H9 (cell line): ENCODE measurements around the gene SAC3D1. TPM values are rescaled to one million over a fixed set of nuclear protein-coding genes. Genes with fewer than 3 reads are reported as not detected.

ENCODE experiments used
- DNase-seq: peaks from one replicate; pipeline ENCODE4 v3.0.0-alpha.2; 2017
- H2AFZ ChIP-seq: one replicate; pipeline ENCODE4 v1.6.1; 2013; ENCODE audit warnings: mild to moderate bottlenecking, low read length, control low read depth, moderate library complexity
- H2AK5ac ChIP-seq: 2 replicates; pipeline ENCODE4 v1.6.1; 2013; ENCODE audit warnings: low read length, control low read depth, mixed read lengths; ENCODE audit not compliant: insufficient read length
- H2BK120ac ChIP-seq: one replicate; pipeline ENCODE4 v1.6.1; 2013; ENCODE audit warnings: low read depth, mild to moderate bottlenecking, low read length, control low read depth, inconsistent platforms; ENCODE audit not compliant: poor library complexity, severe bottlenecking
- H2BK12ac ChIP-seq: 2 replicates; pipeline ENCODE4 v1.6.1; 2013; ENCODE audit warnings: low read length, control low read depth, mixed read lengths, low read depth; ENCODE audit not compliant: insufficient read length
- H2BK15ac ChIP-seq: 2 replicates; pipeline ENCODE4 v1.6.1; 2013; ENCODE audit warnings: low read depth, low read length, control low read depth
- H2BK20ac ChIP-seq: one replicate; pipeline ENCODE4 v1.6.1; 2013; ENCODE audit warnings: low read depth, mild to moderate bottlenecking, low read length, control low read depth, inconsistent platforms; ENCODE audit not compliant: poor library complexity, severe bottlenecking
- H2BK5ac ChIP-seq: 2 replicates; pipeline ENCODE4 v1.6.1; 2013; ENCODE audit warnings: low read length, control low read depth, mixed read lengths; ENCODE audit not compliant: insufficient read length
- H3K14ac ChIP-seq: 2 replicates; pipeline ENCODE4 v1.6.1; 2013; ENCODE audit warnings: low read length, control low read depth; ENCODE audit not compliant: insufficient read depth
- H3K18ac ChIP-seq: 2 replicates; pipeline ENCODE4 v1.6.1; 2013; ENCODE audit warnings: low read depth, mild to moderate bottlenecking, mixed read lengths, low read length, control low read depth; ENCODE audit not compliant: insufficient read length
- H3K23ac ChIP-seq: 2 replicates; pipeline ENCODE4 v1.6.1; 2013; ENCODE audit warnings: low read length, control low read depth, mixed read lengths, low read depth; ENCODE audit not compliant: insufficient read length
- H3K23me2 ChIP-seq: 2 replicates; pipeline ENCODE4 v1.6.1; 2013; ENCODE audit warnings: low read depth, mild to moderate bottlenecking, mixed read lengths, low read length, control low read depth; ENCODE audit not compliant: insufficient read length, poor library complexity, severe bottlenecking
- H3K27ac ChIP-seq: 2 replicates; pipeline ENCODE4 v1.5.1; 2013; ENCODE audit warnings: low read length, control low read depth, mixed read lengths, low read depth; ENCODE audit not compliant: insufficient read length
- H3K27me3 ChIP-seq: 2 replicates; pipeline ENCODE4 v1.6.1; 2013; ENCODE audit warnings: low read length, control low read depth, inconsistent platforms; ENCODE audit not compliant: insufficient read depth
- H3K4ac ChIP-seq: 2 replicates; pipeline ENCODE4 v1.6.1; 2013; ENCODE audit warnings: low read depth, mild to moderate bottlenecking, control low read depth, inconsistent platforms, low read length, moderate library complexity
- H3K4me1 ChIP-seq: 2 replicates; pipeline ENCODE4 v1.6.1; 2013; ENCODE audit warnings: low read length, control low read depth, inconsistent platforms; ENCODE audit not compliant: insufficient read depth
- H3K4me2 ChIP-seq: 2 replicates; pipeline ENCODE4 v1.6.1; 2013; ENCODE audit warnings: low read length, control low read depth, mixed read lengths; ENCODE audit not compliant: insufficient read length, insufficient read depth
- H3K56ac ChIP-seq: 2 replicates; pipeline ENCODE4 v1.6.1; 2013; ENCODE audit warnings: low read depth, mild to moderate bottlenecking, mixed read lengths, low read length, control low read depth; ENCODE audit not compliant: insufficient read length
- H3K79me1 ChIP-seq: 2 replicates; pipeline ENCODE4 v1.6.1; 2013; ENCODE audit warnings: low read depth, mild to moderate bottlenecking, moderate library complexity, low read length, control low read depth, inconsistent platforms; ENCODE audit not compliant: insufficient read depth, poor library complexity, severe bottlenecking
- H3K79me2 ChIP-seq: 2 replicates; pipeline ENCODE4 v1.6.1; 2013; ENCODE audit warnings: low read length, control low read depth, inconsistent platforms; ENCODE audit not compliant: insufficient read depth
- H3K9ac ChIP-seq: 2 replicates; pipeline ENCODE4 v1.6.1; 2013; ENCODE audit warnings: low read length, control low read depth, mixed read lengths; ENCODE audit not compliant: insufficient read length; ENCODE audit errors: extremely low read depth
- H3K9me3 ChIP-seq: one replicate; pipeline ENCODE4 v1.6.1; 2013; ENCODE audit warnings: low read depth, low read length, inconsistent platforms; ENCODE audit not compliant: control insufficient read depth
- H3T11ph ChIP-seq: one replicate; pipeline ENCODE4 v1.6.1; 2013; ENCODE audit warnings: mild to moderate bottlenecking, low read length, control low read depth, inconsistent platforms
- H4K20me1 ChIP-seq: one replicate; pipeline ENCODE4 v1.6.1; 2013; ENCODE audit not compliant: control insufficient read depth, insufficient read length, insufficient read depth
- H4K5ac ChIP-seq: 2 replicates; pipeline ENCODE4 v1.6.1; 2013; ENCODE audit warnings: low read depth, mild to moderate bottlenecking, mixed read lengths, low read length, control low read depth; ENCODE audit not compliant: insufficient read length
- H4K8ac ChIP-seq: replicated peaks from 2 replicates; pipeline ENCODE4 v1.6.1; 2013; ENCODE audit warnings: low read length, control low read depth, mixed read lengths, low read depth; ENCODE audit not compliant: insufficient read length
- H4K91ac ChIP-seq: 2 replicates; pipeline ENCODE4 v1.6.1; 2013; ENCODE audit warnings: low read depth, mild to moderate bottlenecking, moderate library complexity, mixed read lengths, low read length, control low read depth; ENCODE audit not compliant: insufficient read length
- H3K27ac Mint-ChIP-seq, 3 experiments: 2 replicates in 2 of 3; 3 replicates in 1 of 3; pipeline ENCODE4 v1.8.0; 2020 to 2021; ENCODE audit warnings: mixed read lengths in 3 of 3, mild to moderate bottlenecking in 1 of 3, moderate library complexity in 1 of 3
- H3K27me3 Mint-ChIP-seq: 2 replicates; pipeline ENCODE4 v1.8.0; 2021; ENCODE audit warnings: low read depth, mild to moderate bottlenecking, moderate library complexity, mixed read lengths
- H3K36me3 Mint-ChIP-seq, 3 experiments: 2 replicates in 2 of 3; 3 replicates in 1 of 3; pipeline ENCODE4 v1.8.0; 2020 to 2021; ENCODE audit warnings: low read depth in 3 of 3, mixed read lengths in 3 of 3; ENCODE audit not compliant: insufficient read depth in 1 of 3
- H3K4me1 Mint-ChIP-seq, 2 experiments: 2 replicates each; pipeline ENCODE4 v1.8.0; 2020; ENCODE audit warnings: mixed read lengths in 2 of 2
- H3K4me3 Mint-ChIP-seq, 2 experiments: 2 replicates in 1 of 2; 3 replicates in 1 of 2; pipeline ENCODE4 v1.8.0; 2020 to 2021; ENCODE audit warnings: mild to moderate bottlenecking in 2 of 2, mixed read lengths in 2 of 2, moderate library complexity in 1 of 2
- H3K9me3 Mint-ChIP-seq, 2 experiments: 2 replicates in 1 of 2; 3 replicates in 1 of 2; pipeline ENCODE4 v1.8.0; 2020; ENCODE audit warnings: mild to moderate bottlenecking in 2 of 2, mixed read lengths in 2 of 2, moderate library complexity in 1 of 2
- CTCF ChIP-seq: fragments of 200-600 bp; sonication (generic); conservative IDR thresholded peaks from 3 replicates; pipeline ENCODE4 v1.8.0; 2021; ENCODE audit warnings: antibody characterized with exemption, mild to moderate bottlenecking
- WGBS: extraction: QIAGEN DNeasy Blood & Tissue Kit; methylation state at CpG from one replicate; pipeline ENCODE4 v1.1.7; 2013; ENCODE audit warnings: missing lambda C conversion rate, low lambda C conversion rate, mixed read lengths; ENCODE audit not compliant: insufficient read length; ENCODE audit errors: extremely low coverage; 5-methylcytosine and 5-hydroxymethylcytosine counted together
- total RNA-seq: library from RNA; stranded (reverse); gene quantifications from 2 replicates; pipeline ENCODE4 v1.2.1, GENCODE V29; 2021

The SAC3D1 gene
- total RNA-seq, 1 experiment from 2014 or later = 20.7 TPM

GRCh38 chr11:65087827-65088226, 46.8 kb downstream of the SAC3D1 start:
- H3K18ac ChIP-seq = no peak overlapping the region
- H3K9me3 ChIP-seq = no peaks in the 10 kb centered on the region
- no peak overlapping the region for H3K4ac ChIP-seq
- Mint-ChIP-seq H3K4me3 (no peak overlapping the region), H3K27ac (no peak overlapping the region), H3K9me3 (no peaks in the 10 kb centered on the region; a peak in 1 of 5 replicates), H3K4me1 (peaks cover 12% of the 10 kb centered on the region in 2 experiments), H3K27me3 (no peaks in the 10 kb centered on the region), H3K36me3 (peaks cover 7 to 43% (median 39%) of the 10 kb centered on the region in 3 experiments)
- WGBS = no CpG with 5 or more reads among the region's 15 CpGs
- H3K23me2 ChIP-seq = peaks cover 12% of the 10 kb centered on the region
- no peaks in the 10 kb centered on the region for H3K4me1 ChIP-seq
- H3K14ac ChIP-seq = no peak overlapping the region
- no peak overlapping the region for H2AFZ ChIP-seq
- H4K91ac ChIP-seq = no peak overlapping the region
- no peak for TF ChIP-seq CTCF
- H3K9ac ChIP-seq = no peak overlapping the region
- H2BK5ac ChIP-seq = no peak overlapping the region
- H2BK20ac ChIP-seq = no peak overlapping the region
- peaks cover 6% of the 10 kb centered on the region; the same call in 1 of the 2 replicates for H3K79me2 ChIP-seq
- no peak overlapping the region for H3K27ac ChIP-seq
- no peak overlapping the region for H2BK15ac ChIP-seq
- H2AK5ac ChIP-seq = no peak overlapping the region
- H4K20me1 ChIP-seq = peaks cover 3% of the 10 kb centered on the region
- no peaks in the 10 kb centered on the region for H3K27me3 ChIP-seq
- no peak overlapping the region for H2BK12ac ChIP-seq
- no peak overlapping the region for H4K5ac ChIP-seq
- H2BK120ac ChIP-seq = no peak overlapping the region
- no peak overlapping the region for H4K8ac ChIP-seq
- no peak overlapping the region for H3K56ac ChIP-seq
- no peak overlapping the region for H3T11ph ChIP-seq
- no peak overlapping the region for H3K4me2 ChIP-seq
- no peak for DNase-seq
- no peaks in the 10 kb centered on the region for H3K79me1 ChIP-seq
- no peak overlapping the region for H3K23ac ChIP-seq
